DMS 273 (cell line): ENCODE data around the gene CBL.

Experiments used
- DNase-seq: peaks from one replicate; lab custom pipeline; 2025; ENCODE audit not compliant: unreplicated experiment; lab: John Stamatoyannopoulos, UW

The CBL gene

DNA sequence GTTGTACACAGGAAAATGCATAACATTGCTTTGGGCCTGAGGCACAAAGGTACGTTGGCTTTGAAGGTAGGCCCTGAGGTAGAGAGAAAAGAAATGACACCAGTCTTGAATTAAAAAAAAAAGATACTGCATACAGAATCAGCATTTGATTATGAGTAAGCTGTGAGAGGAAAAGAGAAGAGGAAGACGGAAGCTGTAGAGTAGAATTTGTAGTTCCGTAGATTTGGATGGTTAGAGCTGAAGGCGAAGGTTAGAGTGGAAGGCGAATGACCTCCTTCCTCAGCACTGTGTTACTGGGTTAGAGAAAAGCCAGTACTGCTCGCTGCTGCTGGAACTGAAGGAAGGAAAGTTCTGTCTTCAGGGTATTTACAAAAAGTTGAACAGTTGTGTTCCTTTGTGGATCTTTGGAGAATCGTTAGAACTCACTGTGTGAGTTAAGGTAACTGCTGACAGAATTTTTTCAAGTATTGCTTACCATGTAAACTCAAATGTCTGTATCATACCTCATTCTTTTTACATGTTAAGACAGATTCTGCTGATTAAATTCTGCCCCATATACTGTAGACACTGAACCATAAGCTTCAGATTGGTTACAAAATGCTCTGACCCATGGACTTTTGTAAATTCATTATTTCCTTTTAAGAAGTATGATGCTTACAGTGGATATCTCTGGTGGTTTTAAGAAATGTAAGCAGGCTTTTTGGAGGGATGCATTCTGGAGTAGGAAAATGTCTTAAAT lies 60.5 kb downstream of the CBL start:
- DNase-seq = no peak

DNA sequence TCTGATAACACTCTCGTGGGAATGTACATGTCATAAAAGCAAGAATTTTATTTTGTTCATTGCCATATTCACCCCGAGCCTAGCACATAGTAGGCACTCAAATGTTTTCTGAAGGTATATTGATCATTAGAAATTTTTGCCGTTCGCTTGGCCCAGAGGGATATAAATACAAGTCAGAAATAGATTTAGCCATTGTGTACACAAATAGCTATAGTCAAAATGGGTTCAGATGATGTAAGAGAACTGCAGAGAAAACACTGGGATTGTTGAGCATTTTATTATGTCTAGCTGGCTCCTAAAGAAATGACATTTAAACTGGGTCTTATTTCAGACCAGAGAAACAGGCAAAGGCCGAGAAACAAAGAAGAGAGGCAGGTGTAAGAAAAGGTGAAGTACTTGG lies 61.5 kb downstream of the CBL start:
- DNase-seq = no peak

DNA sequence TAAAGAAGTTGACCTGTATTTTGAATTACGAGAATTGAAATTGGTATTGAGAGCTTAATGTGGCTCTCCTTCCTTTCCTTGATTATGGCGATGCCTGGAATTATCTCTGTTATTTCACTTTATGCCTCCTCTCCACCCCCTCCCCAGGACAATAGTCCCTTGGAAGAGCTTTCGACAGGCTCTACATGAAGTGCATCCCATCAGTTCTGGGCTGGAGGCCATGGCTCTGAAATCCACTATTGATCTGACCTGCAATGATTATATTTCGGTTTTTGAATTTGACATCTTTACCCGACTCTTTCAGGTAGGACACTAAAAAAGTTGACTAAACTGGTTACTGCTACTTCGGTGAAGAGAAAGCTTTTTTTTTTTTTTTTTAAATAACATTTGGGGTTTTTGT lies 67.6 kb downstream of the CBL start:
- DNase-seq = no peak

DNA sequence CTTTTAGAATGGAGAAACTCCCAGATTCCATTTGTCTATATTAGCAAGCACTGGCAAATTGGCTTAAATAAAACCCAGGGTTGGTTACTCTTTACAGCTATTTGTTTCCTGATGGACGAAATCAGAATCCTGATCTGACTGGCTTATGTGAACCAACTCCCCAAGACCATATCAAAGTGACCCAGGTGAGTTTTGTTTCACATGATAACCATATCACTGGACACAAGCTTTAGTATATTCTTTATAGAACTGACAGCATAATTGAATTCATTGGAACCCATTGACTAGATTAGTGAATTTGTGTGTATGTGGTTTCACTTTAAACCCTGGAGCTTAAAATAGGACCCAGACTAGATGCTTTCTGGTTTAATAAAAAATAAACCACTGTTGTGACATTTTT lies 71.5 kb downstream of the CBL start:
- DNase-seq = no peak

DNA sequence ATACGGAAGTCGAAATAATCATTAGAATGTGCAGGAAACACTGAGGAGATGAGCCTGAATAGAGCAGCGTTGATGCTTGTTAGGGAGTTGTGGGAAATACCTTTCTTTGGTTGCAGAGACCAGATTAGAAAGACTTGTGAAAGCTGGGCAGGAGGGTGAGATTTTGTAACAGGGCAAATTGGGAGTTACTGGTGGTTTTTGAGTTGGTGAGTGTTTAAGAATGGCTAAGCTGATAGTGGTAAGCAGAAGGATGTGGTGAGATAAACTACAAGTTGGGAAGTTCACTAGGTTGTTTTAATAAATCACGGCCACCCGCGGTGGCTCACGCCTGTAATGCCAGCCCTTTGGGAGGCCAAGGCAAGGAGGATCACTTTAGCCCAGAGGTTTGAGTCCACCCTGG lies 76.4 kb downstream of the CBL start:
- DNase-seq = no peak

DNA sequence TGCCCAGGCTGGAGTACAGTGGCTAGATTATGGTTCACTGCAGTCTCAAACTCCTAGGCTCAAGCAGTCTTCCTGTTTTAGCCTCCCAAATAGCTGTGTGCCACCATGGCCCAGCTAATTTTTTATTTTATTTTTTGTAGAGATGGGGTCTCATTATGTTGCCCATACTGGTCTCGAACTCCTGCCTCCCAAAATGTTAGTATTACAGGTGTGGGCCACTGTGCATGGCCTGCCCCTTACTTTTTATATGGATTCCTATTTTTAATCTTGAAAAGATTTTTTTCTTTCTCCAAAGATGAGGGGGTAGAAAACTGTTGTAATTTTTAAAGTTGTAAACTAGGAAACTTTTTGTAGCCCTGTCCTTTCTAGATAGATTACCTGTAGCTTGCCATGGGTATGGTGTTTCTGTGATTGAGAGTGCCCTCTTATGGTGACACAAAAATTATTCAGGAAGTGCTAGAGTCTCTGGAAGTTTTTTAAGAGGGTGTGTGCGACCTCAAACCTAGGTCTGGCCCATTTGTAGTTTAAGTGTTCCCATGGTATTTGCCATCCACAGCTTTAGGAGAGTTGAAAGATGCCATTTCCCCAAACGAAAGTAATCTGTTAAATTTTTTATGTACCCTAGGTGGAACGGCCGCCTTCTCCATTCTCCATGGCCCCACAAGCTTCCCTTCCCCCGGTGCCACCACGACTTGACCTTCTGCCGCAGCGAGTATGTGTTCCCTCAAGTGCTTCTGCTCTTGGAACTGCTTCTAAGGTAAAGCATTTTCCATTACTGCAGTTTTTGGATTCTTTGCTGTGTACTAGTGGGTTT lies 78.4 kb downstream of the CBL start:
- peak; percentile 19 for DNase-seq

DNA sequence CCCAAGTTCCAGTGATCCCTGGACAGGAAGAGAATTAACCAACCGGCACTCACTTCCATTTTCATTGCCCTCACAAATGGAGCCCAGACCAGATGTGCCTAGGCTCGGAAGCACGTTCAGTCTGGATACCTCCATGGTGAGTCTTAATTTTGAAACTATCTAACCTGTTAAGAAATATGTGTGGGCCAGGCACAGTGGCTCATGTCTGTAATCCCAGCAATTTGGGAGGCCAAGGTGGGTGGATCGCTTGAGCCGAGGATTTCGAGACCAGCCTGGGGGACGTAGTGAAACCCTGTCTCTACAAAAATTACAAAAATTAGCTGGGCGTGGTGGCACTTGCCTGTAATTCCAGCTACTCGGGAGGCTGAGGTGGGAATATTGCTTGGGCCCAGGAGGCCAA lies 79.3 kb downstream of the CBL start:
- no peak for DNase-seq

DNA sequence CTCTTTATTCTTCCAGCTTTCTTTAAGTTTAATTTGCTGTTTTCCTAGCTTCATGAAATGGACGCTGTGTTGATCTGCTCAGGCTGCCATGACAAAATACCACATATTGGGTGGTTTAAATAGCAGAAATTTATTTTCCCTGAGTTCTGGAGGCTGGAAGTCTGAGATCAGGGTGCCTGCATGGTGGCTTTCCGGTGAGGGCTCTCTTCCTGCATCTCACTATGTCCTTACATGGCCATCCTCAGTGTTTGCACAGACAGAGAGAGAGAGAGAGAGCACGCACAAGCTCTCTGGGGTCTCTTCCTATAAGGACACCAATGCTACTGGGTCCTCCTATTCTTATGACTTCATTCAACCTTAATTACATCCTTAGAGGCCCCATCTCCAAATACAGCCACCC lies 82.1 kb downstream of the CBL start:
- no peak for DNase-seq

DNA sequence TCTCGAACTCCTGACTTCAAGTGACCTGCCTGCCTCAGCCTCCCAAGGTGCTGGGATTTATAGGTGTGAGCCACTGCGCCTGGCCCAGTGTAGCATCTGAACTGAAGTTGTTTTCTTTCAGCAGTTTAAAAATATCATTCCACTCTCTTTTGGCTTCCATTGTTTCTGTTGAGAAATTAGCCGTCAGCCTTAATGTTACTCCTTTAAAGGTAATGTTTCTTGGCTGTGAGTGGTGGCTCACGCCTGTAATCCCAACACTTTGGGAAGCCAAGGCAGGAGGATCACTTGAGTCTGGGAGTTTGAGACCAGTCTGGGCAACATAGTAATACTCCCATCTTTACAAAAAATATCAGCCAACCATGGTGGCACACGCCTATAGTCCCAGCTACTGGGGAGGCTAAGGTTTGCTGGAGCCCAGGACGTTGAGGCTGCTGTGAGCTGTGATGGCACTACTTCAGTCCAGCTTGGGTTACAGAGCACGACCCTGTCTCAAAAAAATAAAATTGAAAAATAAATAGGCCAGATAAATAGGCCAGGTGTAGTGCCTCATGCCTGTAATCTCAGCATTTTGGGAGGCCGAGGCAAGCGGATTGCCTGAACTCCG lies 84.9 kb downstream of the CBL start:
- DNase-seq = no peak

DNA sequence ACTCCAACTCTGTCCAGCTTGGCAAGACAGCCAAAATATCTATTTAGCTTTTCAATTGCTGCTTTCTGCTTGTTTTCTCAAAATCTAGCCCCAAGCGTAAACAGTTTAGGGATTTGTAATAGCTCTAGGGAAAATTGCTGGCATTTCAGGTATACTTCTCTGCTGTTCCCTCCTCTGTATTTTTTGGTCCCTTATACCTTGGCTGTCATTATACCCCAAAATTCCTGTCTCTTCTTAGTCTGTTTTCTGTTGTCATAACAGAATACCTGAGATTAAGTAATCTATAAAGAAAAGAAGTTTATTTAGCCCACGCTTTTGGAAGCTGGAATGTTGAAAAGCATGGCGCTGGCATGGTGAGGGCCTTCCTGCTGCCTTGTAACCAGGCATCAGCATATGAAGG lies 87.3 kb downstream of the CBL start:
- DNase-seq = no peak

DNA sequence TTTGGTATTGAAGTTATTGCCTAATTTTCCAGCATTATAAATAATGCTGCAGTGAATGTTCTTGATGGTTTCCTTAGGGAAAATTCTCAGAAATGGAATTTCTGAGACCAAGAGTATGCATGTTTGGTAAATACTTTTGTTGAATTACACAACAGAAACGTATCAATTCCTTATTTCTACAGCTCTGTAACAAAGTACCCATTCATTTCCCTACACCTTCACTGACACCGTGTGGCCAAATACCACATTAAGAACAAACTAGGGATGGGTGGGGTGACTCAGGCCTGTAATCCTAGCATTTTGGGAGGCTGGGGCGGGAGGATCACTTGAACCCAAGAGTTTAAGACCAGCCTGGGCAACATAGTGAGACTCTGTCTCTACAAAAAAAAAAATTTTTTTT lies 89.0 kb downstream of the CBL start:
- DNase-seq = no peak

DNA sequence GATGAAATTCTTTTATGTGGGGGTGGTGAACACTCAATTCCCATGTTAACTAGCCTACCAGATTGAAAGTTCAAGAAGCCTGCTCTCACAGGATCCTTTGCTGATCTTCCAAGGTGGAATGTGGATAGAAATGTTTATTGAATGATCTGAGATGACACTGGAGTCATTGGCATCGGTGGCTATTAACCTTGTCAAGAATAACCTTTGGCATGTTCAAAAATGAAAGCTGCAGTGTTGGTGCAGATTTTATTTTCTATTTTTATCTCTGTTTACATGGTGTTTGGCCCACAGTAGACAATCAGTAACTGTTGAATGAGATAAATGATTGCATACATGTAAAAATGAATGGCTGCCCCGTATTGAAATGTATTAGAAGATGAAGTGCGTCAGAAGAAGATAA lies 91.8 kb downstream of the CBL start:
- no peak for DNase-seq

DNA sequence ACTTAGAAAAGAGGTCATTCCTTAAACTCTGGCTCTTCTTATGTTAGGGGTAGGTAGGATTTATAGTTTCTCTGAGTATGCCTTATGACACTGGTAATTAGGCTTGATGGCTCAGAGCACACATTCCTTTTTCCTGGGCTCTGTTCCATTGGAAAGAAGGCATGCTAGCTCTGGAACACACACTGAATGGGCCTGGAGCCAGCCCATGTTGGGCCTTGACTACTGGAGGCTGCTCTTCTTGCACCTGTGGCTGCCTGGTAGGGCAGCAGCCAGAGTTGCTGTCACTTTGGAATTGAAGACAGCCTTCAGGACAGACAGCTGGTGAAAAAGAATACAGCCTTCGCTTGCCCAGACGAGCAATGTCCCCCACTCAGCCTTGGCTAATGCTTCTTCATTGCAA lies 92.6 kb downstream of the CBL start:
- DNase-seq = no peak

DNA sequence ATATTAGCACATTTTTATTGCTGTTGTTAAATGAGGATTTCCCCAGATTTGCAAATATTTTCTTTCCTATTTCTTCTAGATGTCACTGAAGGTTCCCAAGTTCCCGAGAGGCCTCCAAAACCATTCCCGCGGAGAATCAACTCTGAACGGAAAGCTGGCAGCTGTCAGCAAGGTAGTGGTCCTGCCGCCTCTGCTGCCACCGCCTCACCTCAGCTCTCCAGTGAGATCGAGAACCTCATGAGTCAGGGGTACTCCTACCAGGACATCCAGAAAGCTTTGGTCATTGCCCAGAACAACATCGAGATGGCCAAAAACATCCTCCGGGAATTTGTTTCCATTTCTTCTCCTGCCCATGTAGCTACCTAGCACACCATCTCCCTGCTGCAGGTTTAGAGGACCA lies 93.3 kb downstream of the CBL start:
- DNase-seq = no peak

DNA sequence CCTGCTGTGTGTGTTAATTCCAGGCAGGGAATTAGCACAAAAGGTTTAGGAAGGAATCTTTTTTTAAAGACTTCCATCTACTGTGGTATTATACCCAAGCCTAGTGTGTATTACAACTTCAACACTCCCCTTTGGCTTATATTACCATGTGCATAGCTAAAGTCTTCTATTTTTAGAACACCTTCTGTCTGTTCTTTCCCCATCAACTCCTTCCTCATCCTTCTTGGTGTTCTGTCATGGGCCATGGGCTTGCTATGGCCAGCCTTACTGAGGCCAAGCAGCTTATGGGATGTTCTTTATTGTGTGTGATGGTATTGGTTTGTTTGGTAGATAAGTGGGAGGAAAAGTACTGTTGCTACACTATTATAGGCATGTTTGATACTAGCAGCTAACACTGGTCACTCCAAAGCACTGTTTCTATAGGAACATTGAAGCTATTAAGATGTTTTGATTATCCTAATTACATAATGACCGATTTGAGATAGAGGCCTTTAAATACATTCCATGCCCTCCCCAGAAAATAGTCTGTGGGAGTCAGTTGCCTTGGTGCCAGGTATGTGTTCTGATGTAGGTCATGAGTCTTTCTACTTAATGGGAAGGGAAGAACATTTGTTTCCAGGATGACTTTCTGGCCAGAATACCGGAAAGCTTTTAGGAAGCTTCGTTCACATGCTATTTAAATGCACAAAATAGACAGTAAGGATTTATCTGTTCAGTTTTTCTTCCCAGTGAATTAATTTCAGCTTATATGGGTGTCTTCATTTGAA lies 94.2 kb downstream of the CBL start:
- peak; percentile 25 for DNase-seq

DNA sequence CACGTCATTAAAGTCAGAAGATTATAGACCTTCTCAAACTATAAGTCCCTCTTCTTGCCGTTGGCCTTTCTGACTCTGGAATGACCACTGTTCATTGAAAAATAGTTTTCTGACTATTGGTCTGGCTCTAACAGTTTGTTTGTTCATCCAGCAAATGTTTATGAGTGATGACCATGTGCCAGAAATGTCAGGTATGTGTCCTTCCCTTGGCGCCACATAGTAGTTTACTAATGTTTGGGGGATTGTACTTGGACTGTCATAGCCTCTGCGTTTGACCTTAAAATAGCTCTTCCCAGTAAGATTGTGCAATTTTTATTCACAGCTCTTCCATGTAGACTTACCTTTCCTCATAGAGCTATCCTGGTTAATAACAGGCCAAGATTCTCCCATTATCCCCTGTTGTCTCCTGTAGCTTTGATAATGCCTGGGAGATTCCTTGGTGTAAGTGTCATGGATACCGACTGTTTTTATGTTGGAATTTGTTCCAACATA lies 97.1 kb downstream of the CBL start:
- DNase-seq = no peak

DNA sequence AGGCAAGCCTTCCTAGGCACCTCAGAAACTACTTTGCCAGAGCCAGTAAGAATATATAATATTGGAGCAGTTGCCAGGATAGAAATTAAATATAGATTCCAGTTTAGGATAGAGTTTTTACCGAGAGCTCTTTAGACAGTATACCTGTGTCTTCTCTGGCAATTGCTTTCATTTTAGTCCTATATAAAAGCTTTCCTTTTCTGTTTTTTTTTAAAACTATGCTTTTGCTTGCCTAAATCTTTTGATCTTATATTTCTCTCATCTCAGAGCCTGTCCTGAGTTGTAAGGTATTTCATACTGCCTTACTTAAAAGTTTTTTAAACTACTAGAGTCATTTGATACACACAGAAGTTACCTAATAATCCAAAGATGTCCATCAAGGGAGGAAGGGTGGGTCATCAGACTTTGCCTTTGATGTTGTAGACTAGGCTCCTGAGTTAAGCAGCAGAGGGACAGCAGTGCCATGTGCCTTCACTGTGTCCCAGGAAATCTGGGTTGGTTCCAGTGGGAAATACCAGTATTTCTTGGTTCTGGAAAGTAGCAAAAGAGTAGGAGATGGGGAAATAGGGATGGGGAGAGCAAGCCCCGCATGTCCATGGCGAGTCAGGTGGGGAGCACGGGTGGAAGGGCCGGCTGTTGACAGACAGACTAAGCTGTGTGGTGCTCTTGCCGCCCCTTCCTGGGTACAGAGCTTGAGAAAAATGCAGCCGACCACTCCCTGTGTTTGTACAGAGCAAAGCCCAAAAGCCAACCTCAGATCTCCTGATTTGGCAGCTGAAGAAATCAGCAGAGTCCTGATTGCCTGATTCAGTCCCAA lies 99.6 kb downstream of the CBL start:
- DNase-seq = no peak

DNA sequence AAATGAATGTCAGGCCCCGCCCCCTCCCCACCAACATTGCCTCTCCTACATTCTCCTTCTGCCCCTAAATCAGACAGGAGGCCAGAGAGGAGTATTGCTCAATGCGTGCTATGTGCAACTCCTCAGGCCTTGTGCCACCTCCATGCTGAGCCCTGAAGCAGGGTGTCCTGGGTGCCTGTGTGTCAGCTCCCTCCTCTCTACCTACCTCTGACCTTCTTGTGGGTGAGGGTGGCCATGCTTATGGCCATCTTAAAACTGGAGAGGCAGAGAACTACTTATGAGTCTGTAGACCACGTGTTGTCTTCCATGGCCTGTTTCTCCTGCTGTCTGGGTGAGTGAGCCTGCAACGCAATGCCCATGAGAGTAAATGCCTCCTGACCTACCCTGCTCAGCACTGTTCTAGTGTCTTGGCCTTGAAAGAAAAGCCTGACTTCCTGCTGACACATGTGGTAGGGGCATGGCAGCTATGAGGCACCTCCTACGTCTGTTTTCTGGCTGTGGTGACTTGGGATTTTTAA lies 100.3 kb downstream of the CBL start:
- DNase-seq = no peak

DNA sequence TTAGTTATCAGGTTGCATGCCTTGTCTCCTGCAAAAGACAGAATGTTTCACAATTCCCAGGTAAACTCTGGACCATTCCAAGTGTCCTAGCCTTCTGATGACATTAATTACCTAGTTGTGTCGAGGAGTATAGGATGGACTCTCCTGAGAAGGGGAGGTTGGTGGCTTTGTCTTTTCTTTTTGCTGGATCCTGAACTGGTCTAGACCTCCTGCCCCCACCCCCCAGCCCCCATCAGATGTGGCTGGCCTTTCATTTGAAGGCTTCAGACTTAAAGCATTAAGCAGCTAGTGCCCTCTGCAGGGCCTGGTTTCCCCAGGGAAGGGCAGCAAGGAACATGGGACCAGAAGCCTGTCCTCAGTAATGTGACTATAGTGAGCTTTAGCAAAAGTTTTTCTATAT lies 101.1 kb downstream of the CBL start:
- peak; percentile 16 for DNase-seq

DNA sequence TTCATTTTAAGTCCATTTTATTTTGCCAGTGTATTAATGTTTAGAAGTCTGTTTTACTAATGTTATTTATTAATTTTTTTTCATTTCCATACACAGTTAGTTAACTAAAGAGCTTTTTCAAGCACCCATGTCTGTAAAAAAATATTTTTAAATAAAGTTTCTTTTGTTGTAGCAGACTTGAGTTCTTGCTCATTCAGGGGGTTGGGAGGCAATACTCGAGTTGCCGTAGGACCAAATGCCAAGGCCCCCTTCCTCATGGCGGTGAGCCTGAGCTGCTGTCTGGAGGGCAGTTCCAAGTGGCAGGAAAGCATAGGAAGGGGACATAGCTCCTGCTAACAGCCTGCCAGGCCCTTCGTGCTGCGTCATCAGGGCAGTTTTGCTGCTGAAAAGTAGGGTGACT lies 101.8 kb downstream of the CBL start:
- DNase-seq = no peak
